ENCODE measurements around the gene ZFAND3.

Gene ZFAND3

GRCh38 chr6:37916149-37916548 is 96.6 kb downstream of the ZFAND3 start:
- no peak overlapping the region for H3K4me2 ChIP-seq (ENCODE audit: low read length)
- H3F3A ChIP-seq (ENCODE audit: insufficient read depth, low read length): no peaks in the 10 kb centered on the region
- no peaks in the 10 kb centered on the region for H3K36me3 ChIP-seq (ENCODE audit: insufficient read depth, low read length)
- H3K79me2 ChIP-seq (ENCODE audit: insufficient read depth, low read length): no peaks in the 10 kb centered on the region
- H3K9me2 ChIP-seq (ENCODE audit: low read depth, low read length): no peaks in the 10 kb centered on the region
- H2AFZ ChIP-seq (ENCODE audit: low read length): no peak overlapping the region
- no peaks in the 10 kb centered on the region for H3K4me1 ChIP-seq (ENCODE audit: insufficient read depth, low read length, severe bottlenecking)
- TF ChIP-seq CTCF (IDR thresholded peaks at IDR 0.05; ENCODE audit: low read length) (no peak), EZH2 (IDR thresholded peaks at IDR 0.05; ENCODE audit: borderline replicate concordance, low read length) (no peak)
- no peak overlapping the region for H3K4me3 ChIP-seq (ENCODE audit: low read depth, low read length, poor library complexity, severe bottlenecking)
- H3K9me3 ChIP-seq (ENCODE audit: low read length): no peaks in the 10 kb centered on the region
- H4K20me1 ChIP-seq (ENCODE audit: insufficient read depth, low read length): no peaks in the 10 kb centered on the region
- H3K27ac ChIP-seq (ENCODE audit: low read depth, low read length, poor library complexity, severe bottlenecking): no peak overlapping the region
- H3K9ac ChIP-seq (ENCODE audit: low read length): no peak overlapping the region
- H3K27me3 ChIP-seq (ENCODE audit: insufficient read depth, low read length): no peaks in the 10 kb centered on the region

- Histone ChIP-seq H4K20me1 (ENCODE audit: insufficient read depth, low read length) (no peaks in the 10 kb centered on the region), H2AFZ (ENCODE audit: low read length) (no peak overlapping the region), H3K27ac (ENCODE audit: low read depth, low read length, poor library complexity, severe bottlenecking) (no peak overlapping the region), H3K79me2 (ENCODE audit: insufficient read depth, low read length) (no peaks in the 10 kb centered on the region), H3K9ac (ENCODE audit: low read length) (no peak overlapping the region), H3K4me3 (ENCODE audit: low read depth, low read length, poor library complexity, severe bottlenecking) (no peak overlapping the region), H3K36me3 (ENCODE audit: insufficient read depth, low read length) (no peaks in the 10 kb centered on the region), H3K9me2 (ENCODE audit: low read depth, low read length) (no peaks in the 10 kb centered on the region), H3K4me1 (ENCODE audit: insufficient read depth, low read length, severe bottlenecking) (no peaks in the 10 kb centered on the region), H3F3A (ENCODE audit: insufficient read depth, low read length) (no peaks in the 10 kb centered on the region), H3K27me3 (ENCODE audit: insufficient read depth, low read length) (no peaks in the 10 kb centered on the region), H3K4me2 (ENCODE audit: low read length) (no peak overlapping the region), H3K9me3 (ENCODE audit: low read length) (no peaks in the 10 kb centered on the region)
- no peak for TF ChIP-seq CTCF (IDR thresholded peaks at IDR 0.05; ENCODE audit: low read length)
- TF ChIP-seq EZH2 (IDR thresholded peaks at IDR 0.05; ENCODE audit: borderline replicate concordance, low read length): no peak
Measured at GRCh38 chr6:37916675-37917074, 97.1 kb downstream of the ZFAND3 start.

- Histone ChIP-seq H2AFZ (ENCODE audit: low read length) (no peak overlapping the region), H3K79me2 (ENCODE audit: insufficient read depth, low read length) (no peaks in the 10 kb centered on the region), H3K4me2 (ENCODE audit: low read length) (no peak overlapping the region), H3K36me3 (ENCODE audit: insufficient read depth, low read length) (no peaks in the 10 kb centered on the region), H3K9me3 (ENCODE audit: low read length) (no peaks in the 10 kb centered on the region), H3K9me2 (ENCODE audit: low read depth, low read length) (no peaks in the 10 kb centered on the region), H3K4me1 (ENCODE audit: insufficient read depth, low read length, severe bottlenecking) (no peaks in the 10 kb centered on the region), H3K9ac (ENCODE audit: low read length) (no peak overlapping the region), H4K20me1 (ENCODE audit: insufficient read depth, low read length) (no peaks in the 10 kb centered on the region), H3K27ac (ENCODE audit: low read depth, low read length, poor library complexity, severe bottlenecking) (no peak overlapping the region), H3K4me3 (ENCODE audit: low read depth, low read length, poor library complexity, severe bottlenecking) (no peak overlapping the region), H3K27me3 (ENCODE audit: insufficient read depth, low read length) (no peaks in the 10 kb centered on the region), H3F3A (ENCODE audit: insufficient read depth, low read length) (no peaks in the 10 kb centered on the region)
- TF ChIP-seq CTCF (IDR thresholded peaks at IDR 0.05; ENCODE audit: low read length) (no peak), EZH2 (IDR thresholded peaks at IDR 0.05; ENCODE audit: borderline replicate concordance, low read length) (no peak)
Measured at GRCh38 chr6:37917566-37917965, 98.0 kb downstream of the ZFAND3 start.

Data from OCI-LY1 (cell line).